Activated T-cell treated with anti-CD3 and anti-CD28 coated beads for 48 hours (primary cell): Measurements from ENCODE around the gene GYS2.

Experiments
- DNase-seq: peaks from one replicate; pipeline ENCODE4 v3.0.0-alpha.2; 2020; ENCODE audit warnings: low read depth

Gene GYS2

DNA sequence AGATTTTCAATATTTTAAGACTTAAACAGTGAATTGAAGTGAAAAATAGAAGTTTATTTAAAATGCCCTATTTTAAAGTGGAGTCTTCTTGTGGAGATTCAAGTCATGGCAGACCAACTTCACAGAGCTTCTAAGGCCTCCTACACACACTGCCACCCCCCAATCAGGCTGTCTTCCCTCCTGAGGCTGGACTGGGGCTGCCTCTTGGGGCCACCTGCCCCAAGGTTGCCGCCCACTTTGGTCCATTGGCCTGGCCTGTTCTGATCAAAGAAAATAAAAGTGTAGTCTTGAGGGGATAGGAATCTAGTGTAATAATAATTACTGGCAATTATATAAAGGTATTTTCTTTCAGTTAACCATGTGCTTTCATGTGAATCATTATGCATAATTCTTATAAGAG, 101.8 kb downstream of the GYS2 start:
- DNase-seq, result no peak

DNA sequence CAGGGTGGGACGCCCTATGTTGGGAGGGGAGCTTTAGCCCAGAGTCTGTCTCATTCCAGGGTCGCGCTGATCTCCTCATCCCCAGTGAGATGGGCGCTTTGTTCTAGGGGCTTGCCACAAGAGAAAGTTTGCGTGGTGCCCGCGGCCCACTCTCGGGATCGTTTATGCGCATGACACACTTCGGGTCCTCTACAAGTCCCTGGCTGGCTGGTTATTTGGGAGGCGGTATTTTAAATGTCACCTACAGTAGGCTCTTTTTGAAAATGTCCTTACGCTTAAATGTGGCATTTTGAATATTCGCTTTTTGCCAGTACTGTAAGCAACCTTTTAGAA, 102.5 kb downstream of the GYS2 start:
- DNase-seq, result peak; percentile 39

DNA sequence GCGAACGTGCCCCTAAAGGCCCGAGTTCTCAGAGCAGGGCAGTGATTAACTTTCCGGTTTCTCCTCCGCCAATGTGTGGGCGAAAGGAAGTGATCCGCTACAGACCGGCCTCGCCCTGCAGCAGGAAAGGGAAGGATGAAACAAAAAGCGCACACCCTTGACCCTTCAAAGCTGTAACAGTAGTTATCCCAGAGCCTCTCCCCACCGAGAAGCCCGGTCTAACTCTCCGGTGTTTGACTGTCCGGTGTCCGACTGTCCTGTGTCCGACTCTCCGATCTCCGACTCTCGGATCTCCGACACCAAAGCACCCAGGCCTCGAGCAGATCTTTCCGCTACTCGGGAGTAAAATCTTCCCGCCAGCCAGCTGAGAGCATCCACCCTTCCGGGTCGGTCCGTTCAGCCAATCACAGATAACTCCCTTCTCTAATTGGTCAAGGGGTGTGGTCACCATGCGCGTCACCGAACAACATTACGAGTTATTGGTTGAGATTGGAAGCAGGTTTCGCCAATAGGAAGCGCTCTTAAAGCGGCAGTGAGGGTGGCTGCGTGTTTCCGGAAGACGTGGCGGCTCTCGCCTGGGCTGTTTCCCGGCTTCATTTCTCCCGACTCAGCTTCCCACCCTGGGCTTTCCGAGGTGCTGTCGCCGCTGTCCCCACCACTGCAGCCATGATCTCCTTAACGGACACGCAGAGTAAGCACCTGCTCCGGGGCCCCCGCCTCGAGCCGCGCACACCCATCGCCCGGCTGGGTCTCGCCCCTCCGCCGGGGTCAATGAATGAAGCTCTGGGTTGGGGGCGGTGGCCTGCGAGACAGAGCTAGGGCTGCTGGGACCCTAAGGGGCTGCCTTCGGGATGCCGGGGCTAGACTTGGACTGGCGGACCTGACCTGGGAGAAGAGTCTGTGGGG, 103.1 kb downstream of the GYS2 start, which contains the start of the genes GOLT1B and RECQL:
TSS of gene GOLT1B (plus strand) at position 532 of the 906 bp plus-strand sequence. CDS start at position 667, 135 bp downstream.
TSS of gene RECQL (minus strand) at position 378 of the 906 bp plus-strand sequence. CDS start 2,065 bp downstream, outside the sequence.
- DNase-seq, result peak; percentile 77

DNA sequence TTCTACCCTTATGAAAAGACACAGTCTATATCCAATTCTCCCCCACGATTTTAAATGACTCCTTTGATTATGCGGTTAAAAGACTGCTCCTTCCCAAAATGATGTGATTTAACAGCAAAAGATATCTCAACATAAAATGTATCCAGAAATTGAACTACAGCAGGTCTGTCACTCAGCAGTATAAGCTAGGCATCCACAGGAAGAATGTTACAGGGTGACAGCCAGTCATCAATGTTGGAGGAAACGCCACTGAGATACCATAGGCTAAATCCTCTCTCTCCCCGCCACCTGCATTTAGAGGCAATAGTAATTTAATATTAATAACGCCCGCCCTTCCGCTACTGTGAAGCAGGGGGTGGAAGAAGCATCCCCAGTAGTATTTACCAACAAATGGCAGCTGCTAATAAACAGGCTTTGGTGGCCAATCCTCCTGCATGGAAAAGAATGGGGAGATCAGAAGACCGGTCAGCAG, 103.8 kb downstream of the GYS2 start:
- DNase-seq, result no peak

DNA sequence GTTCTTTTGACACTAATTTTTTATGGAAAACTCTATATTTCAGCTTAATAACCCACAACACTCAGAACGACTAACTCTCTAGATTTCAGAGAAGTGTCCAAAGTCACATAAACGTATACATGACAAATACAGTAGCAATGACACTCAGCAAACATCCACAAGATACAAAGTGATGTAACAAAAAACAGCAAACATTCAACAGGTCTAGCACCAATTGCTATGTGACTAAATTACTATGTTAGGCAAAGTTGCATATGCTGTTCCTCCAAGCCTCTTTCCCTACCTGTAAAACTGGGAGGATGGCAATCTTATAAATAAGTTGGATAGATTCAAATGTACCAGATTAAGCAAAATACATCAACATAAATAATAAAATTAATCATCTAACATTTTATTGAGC, 104.9 kb downstream of the GYS2 start:
- DNase-seq, result no peak
